Measurements from ENCODE around the gene IFNG. TPM values are rescaled to one million over a fixed set of nuclear protein-coding genes. Genes with fewer than 3 reads are reported as not detected.

Gene IFNG
- total RNA-seq, 1 donor from 2014 or later, result 560 TPM

GRCh38 chr12:68170726-68171125 is 11.2 kb upstream of the IFNG start:
- intact Hi-C loops (cut with micrococcal nuclease), result no loop called here

GRCh38 chr12:68169213-68169889 is 9.8 kb upstream of the IFNG start:
- intact Hi-C loops (cut with micrococcal nuclease), result no loop called here

DNA sequence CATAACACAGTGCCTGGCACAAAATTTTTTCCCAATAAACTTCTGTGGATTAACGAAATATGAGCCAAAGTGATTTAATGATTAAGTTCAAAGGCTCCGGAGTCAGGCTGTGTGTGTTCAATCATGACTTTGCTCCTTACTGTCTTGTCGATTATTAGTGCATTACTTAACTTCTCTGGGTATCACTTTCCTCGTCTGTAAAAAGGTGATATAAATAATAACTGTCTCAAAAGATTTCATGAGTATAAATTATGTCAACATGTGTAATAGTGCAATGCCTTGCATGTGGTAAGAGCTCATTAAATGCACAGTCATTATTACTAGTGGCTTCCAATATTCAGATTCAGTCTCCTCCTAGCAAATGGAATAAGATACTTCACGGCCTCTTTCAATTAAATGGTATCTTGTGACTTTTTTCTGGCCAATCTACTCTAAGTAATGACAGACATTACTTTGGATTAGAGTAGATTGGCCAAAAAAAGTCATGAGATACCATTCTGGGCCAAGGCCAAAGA is 6.8 kb upstream of the IFNG start:
- intact Hi-C loops (cut with micrococcal nuclease), result no loop called here

GRCh38 chr12:68163560-68164081 is 4.1 kb upstream of the IFNG start:
- intact Hi-C loops (cut with micrococcal nuclease), result loop anchor here (1.0 kb wide), 3 partner anchors 13 to 44 kb away; no protein-coding TSS in a partner anchor

DNA sequence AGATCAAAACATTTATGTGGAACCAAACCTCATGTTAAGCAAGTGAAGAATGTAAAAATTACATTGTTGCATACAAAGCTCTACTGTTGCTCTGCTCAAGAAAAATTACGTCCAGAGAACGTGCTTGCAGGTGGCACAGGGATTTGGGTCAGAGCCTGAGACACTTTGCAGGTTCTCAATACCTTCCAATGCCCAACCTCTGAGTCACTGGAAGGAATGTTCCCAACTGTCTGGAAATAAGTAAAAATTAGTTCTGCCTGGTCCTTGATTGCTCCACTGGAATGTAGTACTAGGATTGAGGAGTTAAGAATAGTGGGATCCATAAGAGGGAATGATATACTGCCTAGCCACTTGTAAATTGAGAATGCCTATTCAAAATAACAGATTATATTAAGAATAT is 2.8 kb upstream of the IFNG start:
- intact Hi-C loops (cut with micrococcal nuclease), result no loop called here

DNA sequence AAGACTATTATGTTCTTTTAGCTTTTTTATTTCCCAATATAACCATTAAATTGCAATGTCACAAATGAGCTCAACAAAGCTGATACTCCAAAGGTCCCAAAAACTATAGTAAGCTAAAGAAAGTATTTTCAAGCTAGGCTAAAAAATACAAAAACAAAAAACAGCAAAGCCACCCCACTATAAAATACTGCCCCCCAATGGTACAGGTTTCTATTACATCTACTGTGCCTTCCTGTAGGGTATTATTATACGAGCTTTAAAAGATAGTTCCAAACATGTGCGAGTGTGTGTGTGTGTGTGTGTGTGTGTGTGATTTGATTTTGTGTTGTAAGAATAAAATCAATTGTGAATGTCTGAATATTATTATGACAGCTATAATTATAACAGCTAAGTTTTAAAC is 1.1 kb downstream of the IFNG start:
- intact Hi-C loops (cut with micrococcal nuclease), result loop anchor here (1.0 to 2.0 kb wide), 10 partner anchors 21 to 508 kb away; partner anchors contain the start of gene RAP1B

DNA sequence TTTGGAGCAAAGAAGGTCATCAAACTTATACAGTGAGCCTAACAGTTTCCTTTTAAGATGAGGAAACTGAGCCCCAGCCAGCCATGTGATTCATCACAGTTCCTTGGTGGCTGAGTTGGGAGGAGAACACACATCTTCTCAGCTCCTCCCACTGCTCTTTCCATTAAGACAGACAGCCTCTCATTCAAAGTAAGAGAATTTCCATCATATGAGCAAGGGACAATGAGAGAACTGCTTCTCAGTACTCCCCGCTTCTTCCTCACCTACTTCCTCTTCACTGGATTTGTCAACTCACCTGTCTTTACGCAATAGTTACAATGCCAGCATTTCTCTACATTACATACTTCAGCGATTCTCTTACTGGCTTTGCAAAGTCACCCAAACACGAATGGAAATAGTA is 2.2 kb downstream of the IFNG start:
- intact Hi-C loops (cut with micrococcal nuclease), result no loop called here

- intact Hi-C loops (cut with micrococcal nuclease), result loop anchor here (1.0 kb wide), 1 partner anchor 801 kb away; no protein-coding TSS in a partner anchor
Measured at GRCh38 chr12:68156636-68157035, 2.9 kb downstream of the IFNG start.

GRCh38 chr12:68154779-68155178 is 4.8 kb downstream of the IFNG start:
- intact Hi-C loops (cut with micrococcal nuclease), result no loop called here

DNA sequence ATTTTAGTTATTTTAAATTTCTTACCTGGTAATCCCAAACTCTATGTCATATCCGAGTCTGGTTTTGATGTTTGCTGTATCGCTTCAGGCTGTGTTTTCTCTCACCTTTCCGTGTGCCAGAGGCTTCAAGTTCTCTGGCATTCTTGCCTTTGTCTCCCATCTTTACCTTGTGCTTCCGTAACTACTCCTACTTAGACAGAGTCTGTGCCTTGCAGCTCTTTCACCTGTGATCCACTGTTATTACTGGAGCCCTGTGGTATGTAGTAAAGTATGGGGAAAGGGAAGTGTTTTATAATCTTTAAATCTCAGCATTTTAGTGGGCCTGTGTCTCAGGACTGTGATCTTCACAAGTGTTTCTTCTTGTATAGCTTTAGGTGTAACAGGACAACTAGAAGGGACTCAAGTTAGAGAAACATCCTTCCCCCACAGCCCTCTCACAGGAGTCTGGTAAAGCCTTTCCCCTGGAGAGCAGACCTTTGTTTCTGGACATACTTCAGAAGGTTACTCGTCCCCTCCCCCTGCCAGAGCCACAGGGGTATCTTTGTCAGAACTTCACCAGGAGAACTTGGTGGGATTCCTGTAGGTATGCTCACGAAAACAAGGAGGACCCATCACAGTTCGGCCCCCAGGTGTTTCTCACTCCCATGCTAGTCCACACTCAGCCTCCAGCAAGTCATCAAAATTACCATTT is 11.1 kb downstream of the IFNG start:
- intact Hi-C loops (cut with micrococcal nuclease), result no loop called here

- intact Hi-C loops (cut with micrococcal nuclease), result no loop called here
Measured at GRCh38 chr12:68140556-68140955, 19.0 kb downstream of the IFNG start.

- intact Hi-C loops (cut with micrococcal nuclease), result no loop called here
Measured at GRCh38 chr12:68139941-68140340, 19.6 kb downstream of the IFNG start.

GRCh38 chr12:68139001-68139400 is 20.5 kb downstream of the IFNG start:
- intact Hi-C loops (cut with micrococcal nuclease), result no loop called here

- intact Hi-C loops (cut with micrococcal nuclease), result no loop called here
Measured at GRCh38 chr12:68138480-68138879, 21.1 kb downstream of the IFNG start.

- intact Hi-C loops (cut with micrococcal nuclease), result loop anchor here (1.0 kb wide), 2 partner anchors 18 to 21 kb away; no protein-coding TSS in a partner anchor
Measured at GRCh38 chr12:68137335-68137830, 22.2 kb downstream of the IFNG start.

DNA sequence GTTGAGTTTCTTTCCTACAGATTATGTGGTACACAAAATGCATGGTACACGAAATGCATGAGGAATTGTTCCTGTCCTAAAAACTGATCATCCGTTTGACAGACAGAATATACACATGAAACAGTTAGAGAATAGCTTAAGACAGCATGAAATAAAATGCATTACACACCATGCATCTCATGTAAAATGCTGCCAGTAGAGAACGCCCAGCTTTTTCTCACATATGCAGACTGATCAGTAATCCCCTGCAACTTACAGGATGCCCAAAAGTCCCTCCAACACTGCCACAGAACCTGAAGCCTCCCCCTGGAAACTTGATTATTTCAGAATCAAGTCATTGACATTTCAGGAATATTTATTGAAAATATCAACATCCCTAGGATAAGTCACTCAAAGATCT is 24.0 kb downstream of the IFNG start:
- intact Hi-C loops (cut with micrococcal nuclease), result no loop called here

GRCh38 chr12:68131867-68132414 is 27.6 kb downstream of the IFNG start:
- intact Hi-C loops (cut with micrococcal nuclease), result no loop called here

GRCh38 chr12:68129979-68130378 is 29.6 kb downstream of the IFNG start:
- intact Hi-C loops (cut with micrococcal nuclease), result loop anchor here (1.0 to 10.0 kb wide), 2 partner anchors 11 to 435 kb away; no protein-coding TSS in a partner anchor

DNA sequence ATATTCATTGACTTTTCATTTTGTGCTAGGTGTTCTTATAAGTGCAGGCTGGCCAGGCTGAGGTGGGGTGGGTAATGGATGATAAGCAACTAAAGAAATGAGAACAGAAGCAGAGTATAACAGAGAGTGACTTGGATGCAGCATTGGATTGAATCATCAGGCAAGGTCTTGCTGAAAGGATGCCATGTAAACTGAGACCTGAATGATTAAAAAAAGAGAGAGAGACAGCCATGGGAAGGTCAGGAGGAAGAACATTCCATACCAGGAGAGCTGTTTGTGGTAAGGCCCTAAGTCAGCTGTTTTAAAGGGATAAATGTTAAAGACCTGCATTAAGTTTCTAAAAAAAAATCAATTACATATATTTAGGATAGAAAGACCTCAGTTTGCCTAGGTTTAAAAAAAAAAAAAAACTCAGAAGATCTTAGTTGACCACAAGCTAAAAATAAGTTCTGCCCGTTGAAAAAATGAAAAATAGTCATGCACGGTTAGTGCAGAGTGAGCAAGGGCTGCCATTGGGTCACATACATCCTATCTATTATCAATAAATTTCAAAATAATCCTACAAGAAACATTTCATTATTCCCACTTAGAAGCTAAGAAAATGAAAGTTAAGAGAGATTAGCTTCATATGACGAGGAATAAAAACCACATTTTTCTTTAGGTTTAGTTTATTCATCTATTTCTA is 37.2 kb downstream of the IFNG start:
- intact Hi-C loops (cut with micrococcal nuclease), result loop anchor here (10.0 kb wide), 1 partner anchor 428 kb away; no protein-coding TSS in a partner anchor

GRCh38 chr12:68121143-68121542 is 38.4 kb downstream of the IFNG start:
- intact Hi-C loops (cut with micrococcal nuclease), result loop anchor here (2.0 to 10.0 kb wide), 2 partner anchors 426 to 490 kb away; partner anchors contain the start of gene RAP1B

DNA sequence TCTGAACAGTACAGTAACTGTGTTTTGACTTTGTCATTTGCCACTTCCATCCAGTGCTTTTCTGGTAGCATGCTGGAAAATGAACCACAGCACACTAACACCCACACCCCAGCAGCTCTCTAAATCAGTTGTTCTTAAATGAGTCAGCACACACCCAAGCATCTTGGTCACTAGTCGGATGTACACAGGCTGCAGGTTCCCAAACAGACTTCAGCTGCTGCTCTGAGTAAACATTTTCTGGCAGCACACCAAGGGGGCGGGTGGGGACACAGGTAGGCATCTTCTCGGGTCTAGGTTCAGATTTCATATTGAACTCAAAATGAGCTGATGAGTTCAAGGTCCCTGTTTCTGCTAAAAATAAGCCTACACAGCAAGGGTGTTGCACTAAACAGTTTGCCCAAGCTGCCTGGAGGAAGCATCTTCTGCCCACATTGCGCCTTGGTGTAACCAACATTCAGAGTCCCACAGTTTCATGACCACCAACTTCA is 39.8 kb downstream of the IFNG start:
- intact Hi-C loops (cut with micrococcal nuclease), result loop anchor here (1.0 to 10.0 kb wide), 18 partner anchors 10 to 688 kb away; partner anchors contain the start of gene RAP1B

Data from T-helper 1 cell treated with Interleukin-12 subunit alpha and Interleukin-12 subunit beta and Interleukin-4 antibody, amounts not matched to agents 30 ng/mL and 1 ng/mL, for 36 hours (primary cell).